Measurements from ENCODE around the gene SDK1.

SDK1 gene

DNA sequence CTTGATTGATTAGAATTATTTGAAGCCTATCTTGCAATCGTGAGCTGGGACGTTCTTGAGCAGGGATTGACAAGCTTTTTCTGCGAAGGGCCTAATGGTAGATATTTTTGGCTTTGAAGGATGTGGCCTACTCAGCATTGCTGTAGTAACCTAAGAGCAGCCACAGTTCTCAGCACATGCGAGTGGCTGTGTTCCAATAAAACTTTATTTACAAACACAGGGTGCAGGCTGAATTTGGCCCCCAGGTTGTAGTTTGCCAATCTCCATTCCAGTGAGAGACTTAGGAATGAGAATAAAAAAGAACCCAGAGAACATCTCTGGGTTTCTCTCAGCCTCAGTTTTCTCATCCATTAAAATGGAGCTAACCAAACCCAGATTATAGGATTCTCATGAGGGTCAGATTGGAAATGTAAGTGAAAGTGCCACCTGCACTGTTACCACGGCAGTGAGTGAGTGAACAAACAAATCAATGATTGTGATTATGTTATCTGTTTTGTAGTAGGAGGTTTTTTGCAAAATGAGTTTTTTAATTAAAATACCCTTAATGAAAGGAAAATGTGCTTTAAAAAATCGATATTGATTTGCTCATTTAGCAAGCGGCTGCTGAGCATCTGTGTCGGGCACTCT lies 664.0 kb downstream of the SDK1 start:
- no peak for DNase-seq

DNA sequence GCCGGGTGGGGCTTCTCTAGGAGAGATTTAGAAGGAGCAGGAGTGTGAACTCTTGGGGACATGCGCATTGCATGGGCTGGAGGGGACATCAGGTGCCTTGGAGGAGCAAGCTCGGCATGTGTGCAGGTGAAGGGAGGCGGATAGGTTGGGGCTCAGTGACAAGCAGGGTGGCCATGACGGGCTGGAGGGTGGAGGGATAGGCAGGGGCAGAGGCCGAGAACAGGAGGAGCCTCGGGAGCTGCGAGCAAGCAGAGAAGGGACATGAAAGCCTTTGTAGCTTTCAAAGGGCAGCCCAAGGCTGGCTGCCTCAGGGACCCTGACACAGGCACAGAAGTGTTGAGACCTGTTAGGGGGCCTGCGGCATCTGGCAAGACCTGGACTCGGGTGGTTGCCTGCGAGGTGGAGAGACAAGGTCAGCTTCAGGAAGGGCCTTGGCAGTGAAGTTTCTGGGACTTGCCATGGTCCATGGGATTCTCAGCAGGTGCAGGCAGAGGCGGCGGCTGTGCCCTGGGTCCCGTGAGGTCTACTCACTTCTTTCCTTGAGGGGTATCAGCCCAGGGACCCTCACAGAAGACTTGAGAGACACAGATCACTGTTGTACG lies 664.8 kb downstream of the SDK1 start:
- DNase-seq: no peak

DNA sequence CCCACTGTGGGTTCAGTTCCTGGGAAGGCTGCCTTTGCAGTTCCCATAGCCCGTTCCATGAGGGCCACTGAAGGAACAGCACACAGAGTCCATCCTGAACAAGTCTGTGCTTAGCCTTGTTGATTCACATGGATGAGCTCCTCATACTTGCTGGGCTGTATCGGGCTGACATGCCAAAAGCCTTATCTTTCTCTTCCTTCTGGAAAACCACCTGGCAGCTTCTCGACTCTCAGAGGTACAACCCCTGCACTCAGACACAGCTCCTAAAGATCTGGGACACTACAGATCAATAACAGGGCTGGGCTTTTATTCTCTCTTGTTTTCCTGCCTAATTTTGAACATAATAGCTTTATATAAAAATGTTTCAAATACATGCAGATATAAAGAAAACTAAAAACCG lies 667.2 kb downstream of the SDK1 start:
- no peak for DNase-seq

DNA sequence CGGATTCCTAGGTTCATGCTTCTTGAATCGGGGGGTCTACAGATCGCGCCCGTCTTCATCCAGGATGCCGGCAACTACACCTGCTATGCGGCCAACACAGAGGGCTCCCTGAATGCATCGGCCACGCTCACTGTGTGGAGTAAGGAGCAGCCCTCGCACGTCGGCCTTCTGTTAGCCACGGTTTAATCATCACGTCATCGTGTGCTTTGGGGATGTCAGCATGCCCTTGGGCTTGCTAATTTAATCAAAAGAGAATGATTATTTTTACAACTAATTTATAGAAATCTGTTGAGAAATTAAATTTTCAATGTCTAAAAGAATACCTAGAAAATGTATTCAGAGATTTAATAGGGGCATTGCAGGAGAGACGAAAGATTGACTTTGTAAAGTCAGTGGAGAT lies 668.2 kb downstream of the SDK1 start:
- DNase-seq: no peak

DNA sequence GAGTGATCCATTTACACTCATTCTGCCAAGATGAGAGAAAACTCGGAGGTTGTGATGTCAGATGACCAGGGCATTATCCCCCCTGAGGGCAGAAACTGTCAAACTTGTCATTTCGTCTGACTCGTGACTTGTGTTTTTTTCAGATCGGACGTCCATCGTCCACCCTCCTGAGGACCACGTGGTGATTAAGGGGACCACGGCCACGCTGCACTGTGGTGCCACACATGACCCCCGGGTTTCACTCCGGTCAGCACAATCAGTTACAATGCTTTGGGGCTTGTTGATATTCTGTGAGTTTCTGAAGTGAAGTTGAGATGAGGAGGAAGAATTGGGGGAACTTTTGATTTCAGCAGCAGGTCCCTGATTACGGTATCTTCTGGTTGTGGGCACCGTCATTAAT lies 670.3 kb downstream of the SDK1 start:
- no peak for DNase-seq

DNA sequence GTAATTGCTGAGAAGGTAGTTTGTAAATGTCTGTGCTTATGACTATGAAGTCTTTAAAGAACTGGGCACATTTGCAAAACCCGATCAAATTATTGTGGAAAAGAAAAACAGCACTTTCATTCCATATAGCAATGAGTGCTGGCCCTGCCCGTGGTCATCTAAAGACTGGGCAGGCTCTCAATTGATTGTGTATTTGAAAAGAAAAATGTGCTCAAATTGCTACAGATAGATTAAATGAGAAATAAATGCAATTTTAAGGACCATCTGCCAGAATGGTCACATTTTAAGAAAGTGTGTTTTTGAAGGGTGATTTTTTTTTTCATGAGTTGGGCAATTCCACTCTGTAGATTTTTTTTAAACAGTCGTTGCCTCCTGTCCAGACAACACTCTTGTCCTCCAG lies 672.2 kb downstream of the SDK1 start:
- DNase-seq: no peak

DNA sequence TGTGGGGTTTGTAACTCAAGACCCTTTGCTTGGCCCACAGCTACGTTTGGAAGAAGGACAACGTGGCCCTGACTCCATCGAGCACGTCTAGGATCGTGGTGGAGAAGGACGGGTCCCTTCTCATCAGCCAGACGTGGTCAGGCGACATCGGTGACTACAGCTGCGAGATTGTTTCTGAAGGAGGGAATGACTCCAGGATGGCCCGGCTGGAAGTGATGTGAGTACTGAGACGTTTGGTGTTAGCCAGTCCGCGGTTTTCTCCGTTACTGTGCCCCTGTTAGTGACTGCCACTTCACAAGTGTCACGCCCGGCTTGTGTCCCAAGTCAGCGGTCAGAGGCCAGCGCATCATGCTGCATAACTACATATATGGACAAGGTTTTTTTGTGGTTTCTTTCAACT lies 673.3 kb downstream of the SDK1 start:
- DNase-seq: no peak

DNA sequence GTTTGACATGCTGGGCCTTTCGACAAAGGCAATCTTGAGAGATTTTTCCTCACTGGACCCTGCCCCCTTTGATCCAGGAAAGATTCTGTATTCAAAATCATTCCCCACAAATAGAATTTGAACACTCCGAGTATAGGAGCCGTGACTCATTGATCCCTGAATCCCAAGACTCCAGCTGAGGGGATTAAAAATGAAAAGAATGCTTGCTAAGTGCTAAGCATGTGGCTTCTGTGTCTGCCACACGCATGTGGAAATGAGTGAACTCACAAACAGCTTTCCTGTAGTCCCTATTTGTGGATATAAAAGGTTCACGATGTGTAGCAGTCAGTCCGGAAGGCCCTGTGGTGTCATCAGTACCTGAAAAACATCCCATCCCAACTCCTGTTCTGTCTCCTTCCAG lies 674.3 kb downstream of the SDK1 start:
- DNase-seq: no peak

DNA sequence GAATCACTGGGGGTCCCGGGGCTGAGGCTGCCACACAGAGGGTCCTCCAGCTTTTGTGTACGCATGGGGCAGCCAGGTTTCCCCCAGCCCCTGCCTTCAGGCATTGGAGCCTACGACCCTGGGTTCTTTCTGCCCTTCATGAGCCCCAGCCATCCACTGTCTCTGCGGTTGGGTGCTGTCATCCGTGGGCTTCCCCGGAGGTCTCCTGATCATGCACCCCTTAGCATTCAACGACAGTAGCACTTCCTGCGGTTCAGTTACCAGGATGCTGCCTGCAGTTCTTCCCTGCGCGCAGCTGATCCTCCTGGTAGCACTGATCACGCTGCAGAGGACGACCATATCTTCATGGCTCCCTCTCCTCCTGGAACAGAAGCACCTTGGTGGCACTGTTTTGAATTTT lies 676.3 kb downstream of the SDK1 start:
- no peak for DNase-seq

DNA sequence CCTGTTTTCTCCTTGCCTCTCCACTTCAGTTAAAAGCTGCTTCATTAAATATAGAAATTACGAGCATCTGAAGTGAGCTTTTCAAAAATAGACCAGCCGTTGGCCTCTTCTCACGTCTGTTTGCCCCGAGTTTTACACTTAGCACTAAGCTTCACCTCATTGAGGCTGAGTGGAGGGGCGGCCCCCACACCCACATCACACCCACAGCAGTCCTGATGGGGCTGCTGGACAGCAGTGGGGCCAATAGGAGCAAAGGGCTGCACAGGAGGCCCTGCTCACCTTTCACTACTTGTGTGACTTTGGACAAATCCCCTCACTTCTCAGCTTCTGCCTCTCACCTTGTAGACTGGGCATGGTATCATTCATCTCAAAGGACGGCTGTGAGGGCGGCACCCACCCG lies 677.8 kb downstream of the SDK1 start:
- no peak for DNase-seq

DNA sequence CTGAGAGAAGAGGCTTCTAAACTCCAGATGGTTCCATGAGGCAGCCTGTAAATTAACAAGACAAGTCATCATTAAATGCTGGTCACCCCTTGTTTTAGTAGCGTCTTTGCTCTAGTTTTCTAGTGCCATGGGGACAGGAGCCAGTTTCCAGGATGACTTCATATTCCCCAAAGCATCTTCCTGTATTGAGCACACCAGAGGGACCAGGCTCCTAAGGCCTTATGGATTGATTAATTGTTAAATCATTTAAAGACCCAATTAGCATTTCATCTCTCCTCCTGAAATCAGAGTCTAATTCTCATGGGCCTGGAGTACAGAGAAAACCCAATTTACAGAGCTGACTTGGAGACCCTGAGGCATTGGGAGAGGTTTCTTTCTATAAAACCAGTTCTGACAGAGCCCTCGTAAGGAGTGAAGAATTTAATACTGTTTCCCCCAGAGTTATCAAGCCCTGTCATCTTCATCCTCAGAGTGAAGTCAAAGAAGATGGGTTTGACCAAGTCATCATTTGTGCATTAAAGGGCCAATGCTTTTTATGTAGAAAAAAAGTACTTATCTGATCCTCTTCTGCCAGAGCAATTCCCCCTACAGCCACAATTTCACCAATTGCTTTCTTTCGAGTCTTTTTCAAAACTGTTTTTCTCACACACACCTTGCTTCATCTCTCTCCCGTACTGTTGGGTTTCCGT lies 678.7 kb downstream of the SDK1 start:
- DNase-seq: no peak

DNA sequence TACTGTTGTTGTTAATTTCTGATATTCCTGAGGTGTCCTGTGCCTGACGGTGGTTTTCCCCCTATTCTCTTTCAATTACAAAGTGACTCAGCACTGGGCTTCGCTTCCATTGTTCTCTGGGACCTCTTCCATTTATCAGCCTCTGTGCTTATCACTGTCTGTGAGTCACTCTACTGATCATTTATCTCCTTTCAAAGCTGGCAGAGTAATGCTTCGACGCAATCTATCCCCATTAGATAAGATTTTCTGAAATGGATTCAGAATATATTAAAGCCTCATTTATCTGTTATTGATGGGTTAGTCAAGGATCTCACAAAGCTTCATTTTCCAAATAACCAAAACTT lies 679.2 kb downstream of the SDK1 start:
- no peak for DNase-seq

DNA sequence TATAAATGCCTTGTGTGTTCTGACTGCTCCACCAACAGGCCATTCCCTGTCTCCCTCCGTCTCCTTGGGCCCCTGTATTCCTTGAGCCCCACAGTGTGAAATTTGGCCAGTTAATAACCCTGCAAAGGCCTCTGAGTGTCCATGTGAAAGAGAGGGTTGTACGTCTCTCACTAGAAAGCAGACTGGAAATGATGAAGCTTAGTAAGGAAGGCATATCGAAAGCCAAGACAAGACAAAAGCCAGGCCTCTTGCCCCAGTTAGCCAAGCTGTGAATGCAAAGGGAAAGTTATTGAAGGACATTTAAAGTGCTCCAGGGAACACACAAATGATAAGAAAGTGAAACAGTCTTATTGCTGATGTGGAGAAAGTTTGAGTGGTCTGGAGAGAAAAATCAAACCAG lies 680.2 kb downstream of the SDK1 start:
- DNase-seq: no peak

DNA sequence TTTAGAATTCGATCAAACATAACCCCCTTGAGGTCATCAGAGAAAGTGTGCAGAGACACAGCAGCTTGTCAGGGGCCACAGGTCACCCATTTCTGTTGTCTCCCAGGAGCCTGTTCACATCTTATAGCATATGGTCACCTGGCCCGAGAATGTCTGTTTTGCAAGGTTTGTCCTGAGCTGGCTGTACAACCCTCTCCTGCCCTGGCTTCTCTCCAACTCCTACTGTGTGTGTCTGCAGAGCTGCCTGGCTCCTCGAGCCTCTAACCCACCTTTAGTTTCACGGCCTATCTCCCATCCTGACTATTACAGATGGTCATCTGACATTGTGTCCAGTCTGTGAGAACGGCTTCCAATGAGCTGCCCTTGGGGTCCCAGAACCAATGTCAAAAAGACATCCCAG lies 683.4 kb downstream of the SDK1 start:
- no peak for DNase-seq

DNA sequence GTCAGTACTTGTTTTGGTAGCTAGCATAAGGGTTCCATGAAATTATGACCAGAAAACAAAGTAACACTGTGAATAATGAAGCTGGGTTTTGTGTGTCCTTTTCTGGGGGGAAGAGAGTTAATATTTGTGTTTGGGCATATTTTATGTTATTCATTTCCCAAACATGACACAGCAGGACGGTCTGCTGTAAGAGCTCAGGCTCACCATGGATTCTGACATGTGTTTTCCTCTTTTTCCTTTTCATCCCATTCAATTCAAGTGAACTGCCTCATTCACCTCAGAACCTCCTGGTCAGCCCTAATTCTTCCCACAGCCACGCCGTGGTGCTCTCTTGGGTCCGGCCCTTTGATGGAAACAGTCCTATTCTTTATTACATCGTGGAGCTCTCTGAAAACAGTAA lies 685.9 kb downstream of the SDK1 start:
- no peak for DNase-seq

DNA sequence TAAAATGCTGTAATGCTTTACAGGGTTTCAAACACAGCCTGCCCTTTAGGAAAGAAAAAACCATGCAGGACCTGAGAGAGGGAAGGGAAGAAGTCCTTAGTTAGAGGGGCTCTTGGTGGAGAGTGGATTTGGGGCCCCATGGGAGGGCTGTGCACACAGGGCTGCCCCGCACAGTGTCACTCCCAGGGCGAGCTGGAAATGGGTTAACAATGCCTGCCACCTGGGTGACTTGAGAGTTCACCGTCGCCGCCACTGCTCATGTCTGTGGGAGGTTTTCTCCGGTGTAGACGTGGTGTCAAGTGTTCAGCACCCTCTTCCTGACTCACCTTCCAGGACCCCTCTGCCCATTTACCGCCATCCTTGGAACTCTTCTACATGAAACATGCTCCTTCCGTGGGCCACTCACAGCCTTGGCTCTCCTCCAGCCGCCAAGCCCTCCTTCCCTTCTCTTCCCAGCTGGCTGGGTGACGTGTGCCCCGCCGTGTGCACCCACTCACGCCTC lies 686.4 kb downstream of the SDK1 start:
- DNase-seq: no peak

DNA sequence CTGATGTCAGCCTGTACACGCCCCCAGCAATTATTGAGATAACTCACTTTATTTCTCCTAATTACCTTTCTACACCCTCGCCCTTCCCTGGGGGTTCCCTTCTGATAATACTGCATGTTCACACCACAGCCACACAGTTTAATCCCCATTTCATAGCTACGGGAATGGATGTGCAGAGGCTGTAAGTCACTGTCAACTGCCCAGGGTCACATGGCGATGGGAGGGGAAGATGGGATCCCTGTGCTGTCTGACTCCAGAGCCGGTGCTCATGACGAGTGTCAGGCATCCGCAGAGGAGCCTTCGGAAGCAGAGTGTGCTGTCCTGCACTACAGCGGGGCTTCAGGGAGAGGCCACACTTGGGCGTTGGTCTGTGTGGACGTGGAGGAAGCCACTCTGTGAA lies 688.7 kb downstream of the SDK1 start:
- DNase-seq: no peak

DNA sequence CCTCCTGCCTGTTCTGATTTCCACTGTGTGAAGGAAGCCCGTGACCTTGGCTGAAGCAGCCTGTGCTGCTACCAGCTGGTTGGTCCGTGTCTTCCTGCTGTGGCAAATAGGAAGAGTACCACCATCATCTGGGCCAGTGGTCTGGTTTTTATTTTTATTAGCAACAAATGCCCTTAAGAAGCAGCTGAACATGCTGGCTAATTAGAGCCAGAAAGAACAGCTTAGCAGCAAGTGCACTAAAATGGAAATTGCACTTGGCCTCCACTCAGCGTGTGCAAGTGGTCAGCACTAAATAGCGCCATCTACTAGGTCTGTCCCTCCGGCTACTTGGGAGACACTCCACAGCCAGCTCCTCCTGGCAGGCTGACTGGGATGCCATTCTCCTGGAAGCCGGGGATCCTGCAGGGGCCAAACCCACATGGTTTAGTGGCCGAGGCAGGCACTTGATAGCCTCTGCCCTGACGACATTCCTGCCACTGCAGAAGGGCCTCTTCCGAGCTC lies 690.7 kb downstream of the SDK1 start:
- no peak for DNase-seq

DNA sequence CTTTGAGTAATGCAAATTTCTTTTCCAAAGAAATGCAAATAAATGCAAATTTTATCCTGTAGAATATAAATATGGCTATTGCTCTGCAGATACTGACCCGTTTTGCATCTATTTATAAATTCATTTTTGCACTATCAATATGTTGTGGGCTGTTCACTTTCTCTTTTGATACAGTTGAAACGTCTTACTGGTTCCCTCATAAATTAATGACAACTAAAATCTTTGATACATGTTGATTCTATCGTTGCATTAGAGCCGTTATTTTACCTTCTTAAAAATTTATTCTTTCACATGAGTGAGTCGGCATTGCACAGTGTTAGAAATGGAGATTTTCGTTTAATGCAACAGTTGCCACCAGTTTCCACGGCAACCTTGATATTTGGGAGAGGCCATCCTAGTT lies 691.8 kb downstream of the SDK1 start:
- DNase-seq: no peak

DNA sequence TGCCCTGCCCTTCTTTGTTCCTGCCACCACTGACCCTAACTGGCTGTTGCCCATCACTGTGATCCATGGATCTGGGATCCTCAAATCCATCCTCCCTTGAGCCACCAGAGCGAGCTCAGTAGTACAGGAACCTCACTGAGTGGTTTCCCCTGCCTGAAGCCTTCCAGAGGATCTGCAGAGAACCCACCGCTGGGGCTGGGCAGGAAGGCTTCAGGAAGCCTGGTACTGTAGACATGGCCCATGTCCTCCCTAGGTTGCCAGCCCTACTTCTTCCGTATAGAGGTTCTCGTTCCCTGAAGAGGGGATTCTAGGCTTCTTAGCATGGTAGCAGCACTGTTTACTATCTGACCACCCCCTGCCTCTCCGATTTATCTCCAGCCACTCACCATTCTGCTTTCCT lies 693.7 kb downstream of the SDK1 start:
- DNase-seq: no peak

DNA sequence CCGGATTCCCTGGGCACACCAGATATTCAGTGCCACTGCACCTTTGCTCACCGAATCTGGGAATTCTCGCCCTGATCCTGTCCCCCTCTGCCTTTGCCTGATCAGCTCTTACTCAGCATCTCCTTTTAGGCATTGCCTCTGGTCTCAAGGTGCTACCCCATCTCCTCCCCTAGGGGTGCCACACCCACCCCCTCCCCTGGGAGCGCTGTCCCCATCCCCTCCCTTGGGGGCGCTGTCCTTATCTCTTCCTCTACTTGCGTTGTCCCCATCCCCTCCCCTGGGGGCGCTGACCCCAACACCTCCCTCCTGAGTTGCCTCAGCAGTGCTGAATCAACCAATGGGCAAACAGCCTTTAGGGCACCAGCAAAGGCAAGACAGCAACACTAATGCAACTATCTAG lies 694.1 kb downstream of the SDK1 start:
- DNase-seq: no peak

DNA sequence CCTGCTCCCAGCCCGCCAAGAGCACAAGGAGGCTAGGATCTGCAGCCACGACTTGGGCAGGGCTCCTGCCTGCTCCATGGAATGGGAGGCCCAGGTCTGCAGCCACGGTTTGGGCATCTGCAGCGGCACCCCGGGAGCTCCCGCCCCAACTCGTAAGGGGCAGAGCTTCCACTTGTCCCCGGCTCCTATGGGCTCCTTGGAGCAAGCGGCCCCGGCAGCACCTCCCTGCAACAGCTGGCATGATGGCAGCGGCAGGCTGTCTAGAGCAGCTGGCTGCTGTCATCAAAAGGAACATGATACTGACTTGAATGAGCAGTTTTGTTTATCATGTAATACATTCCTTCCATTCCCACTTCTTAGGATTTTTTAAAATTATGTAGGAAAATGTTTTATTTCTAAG lies 697.0 kb downstream of the SDK1 start:
- no peak for DNase-seq

DNA sequence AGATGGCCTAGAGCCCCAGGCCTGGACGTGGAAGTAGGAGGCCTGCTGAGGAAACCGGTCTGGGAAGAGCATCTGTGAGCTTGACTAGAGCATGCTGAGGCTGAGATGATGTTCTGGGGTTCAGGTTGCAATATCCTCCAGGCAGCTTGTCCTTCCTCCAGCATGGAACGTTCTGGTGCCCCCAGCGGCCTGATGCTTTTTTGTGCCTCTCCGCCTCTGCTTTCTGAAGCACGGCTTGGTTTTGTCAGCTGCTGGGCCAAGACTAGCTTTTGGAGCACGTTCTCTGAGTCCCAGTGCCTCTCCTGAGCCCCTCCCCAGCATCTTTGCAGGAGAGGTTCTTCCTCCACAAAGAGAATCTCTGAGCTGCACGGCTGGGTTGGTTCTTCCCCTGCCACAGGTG lies 699.1 kb downstream of the SDK1 start:
- DNase-seq: no peak

DNA sequence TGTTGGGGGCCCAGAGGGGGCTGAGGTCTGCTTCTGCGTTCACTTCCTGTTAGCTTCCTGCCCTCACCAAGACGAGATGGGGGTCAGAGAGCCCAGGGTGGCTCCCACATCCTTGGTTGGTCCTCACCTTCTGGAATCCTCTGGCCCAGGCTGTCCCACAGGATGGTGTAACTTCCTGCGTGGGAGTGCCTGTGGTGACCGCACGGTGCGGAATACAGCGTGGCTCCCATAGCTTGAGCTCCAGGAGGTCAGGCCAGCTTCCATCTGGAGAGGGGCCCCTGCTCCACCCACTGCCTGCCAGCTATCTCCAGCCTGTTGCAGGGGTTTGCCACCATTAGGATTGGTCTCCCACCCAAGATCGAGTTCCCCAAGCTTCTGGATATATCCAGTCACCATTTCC lies 699.9 kb downstream of the SDK1 start:
- no peak for DNase-seq

DNA sequence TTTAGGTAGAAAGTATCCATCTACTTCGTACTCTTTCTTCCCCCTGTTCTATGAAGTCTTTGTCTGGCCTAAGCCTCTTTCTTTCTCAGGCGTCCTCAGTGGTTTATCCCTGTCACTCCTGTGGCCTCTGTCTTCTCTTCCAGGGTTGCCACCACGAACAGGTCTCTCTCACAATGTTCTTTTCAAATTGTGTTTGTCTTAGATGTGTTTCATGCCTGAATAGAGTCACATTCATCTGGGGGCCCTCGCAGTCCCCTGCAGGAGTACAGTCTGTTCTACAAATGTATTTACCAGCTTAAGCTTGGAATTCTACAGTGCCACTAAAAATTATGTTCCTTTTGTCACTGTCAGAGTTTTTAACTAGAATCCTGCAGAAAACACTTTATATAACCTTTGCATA lies 700.7 kb downstream of the SDK1 start:
- no peak for DNase-seq
